OCI-LY7 (cell line): ENCODE data around the gene SOD3. TPM values are rescaled to one million over a fixed set of nuclear protein-coding genes. Genes with fewer than 3 reads are reported as not detected.

Experiments
- BruUV-seq: library from RNA; stranded (reverse); fragments of 400-500 nt; replicated peaks from 2 replicates; lab custom pipeline; 2021; lab: Mats Ljungman, UMichigan
- CTCF ChIA-PET: fragments of 300-600 bp; sonication (Branson Sonifier 250); formaldehyde crosslinking; loops from one replicate; lab custom pipeline; 2022; ENCODE audit warnings: antibody characterized with exemption; ENCODE audit not compliant: unreplicated experiment; lab: Charles Lee
- POLR2A ChIA-PET: fragments of 300-600 bp; sonication (Branson Sonifier 250); formaldehyde crosslinking; loops from one replicate; lab custom pipeline; 2022; ENCODE audit warnings: antibody characterized with exemption; lab: Charles Lee
- DNase-seq: peaks from one replicate; pipeline ENCODE4 v3.0.0-alpha.2; 2015; ENCODE audit warnings: low spot score
- H2AFZ ChIP-seq: fragments of 200-600 bp; sonication (generic), shearing (Covaris generic); 2 replicates; pipeline ENCODE4 v1.6.1; 2014; ENCODE audit warnings: mild to moderate bottlenecking, antibody characterized with exemption, low read length, moderate library complexity
- H3K27ac ChIP-seq: fragments of 200-600 bp; sonication (generic); 2 replicates; pipeline ENCODE4 v1.5.1; 2014; ENCODE audit warnings: mixed run types, low read depth, mild to moderate bottlenecking, moderate library complexity, low read length, inconsistent platforms; ENCODE audit not compliant: poor library complexity, severe bottlenecking
- H3K36me3 ChIP-seq: fragments of 200-600 bp; sonication (generic); 2 replicates; pipeline ENCODE4 v1.6.1; 2014; ENCODE audit warnings: mild to moderate bottlenecking, antibody characterized with exemption, low read length, moderate library complexity, mixed read lengths; ENCODE audit not compliant: insufficient read depth
- H3K4me1 ChIP-seq: fragments of 200-600 bp; sonication (generic); 2 replicates; pipeline ENCODE4 v1.5.1; 2014; ENCODE audit warnings: mild to moderate bottlenecking, low read length; ENCODE audit not compliant: insufficient read depth, poor library complexity, severe bottlenecking
- H3K4me2 ChIP-seq: fragments of 200-600 bp; sonication (generic); 2 replicates; pipeline ENCODE4 v1.6.1; 2014; ENCODE audit warnings: mild to moderate bottlenecking, low read length
- H3K4me3 ChIP-seq: fragments of 200-600 bp; sonication (generic); 2 replicates; pipeline ENCODE4 v1.5.1; 2014; ENCODE audit warnings: mild to moderate bottlenecking, low read depth, low read length; ENCODE audit not compliant: poor library complexity, severe bottlenecking
- H3K79me2 ChIP-seq: fragments of 200-600 bp; sonication (generic); 2 replicates; pipeline ENCODE4 v1.6.1; 2016; ENCODE audit warnings: low read depth, mild to moderate bottlenecking, low read length, moderate library complexity, mixed read lengths; ENCODE audit not compliant: insufficient read depth
- H3K9me2 ChIP-seq: fragments of 200-600 bp; sonication (generic); 2 replicates; pipeline ENCODE4 v1.6.1; 2016; ENCODE audit warnings: mild to moderate bottlenecking, low read length, mixed read lengths; ENCODE audit not compliant: insufficient read depth
- H3K9me3 ChIP-seq: fragments of 200-600 bp; sonication (generic); 2 replicates; pipeline ENCODE4 v1.6.1; 2014; ENCODE audit warnings: mild to moderate bottlenecking, mixed run types, low read length, mixed read lengths
- H4K20me1 ChIP-seq: fragments of 200-600 bp; sonication (generic); 2 replicates; pipeline ENCODE4 v1.6.1; 2014; ENCODE audit warnings: mild to moderate bottlenecking, antibody characterized with exemption, low read length, moderate library complexity, mixed read lengths; ENCODE audit not compliant: insufficient read depth
- CTCF ChIP-seq: fragments of 200-600 bp; sonication (generic); conservative IDR thresholded peaks from 2 replicates; pipeline ENCODE4 v1.5.1; 2014; ENCODE audit warnings: mild to moderate bottlenecking, antibody characterized with exemption, low read length, moderate library complexity, mixed read lengths
- EZH2phosphoT487 ChIP-seq: fragments of 200-600 bp; sonication (generic); IDR thresholded peaks from 2 replicates; pipeline ENCODE4 v1.6.1; 2018; ENCODE audit warnings: low read depth, borderline replicate concordance, mild to moderate bottlenecking, mixed run types, antibody characterized with exemption, low read length, moderate library complexity, mixed read lengths
- intact Hi-C: fragments of 100-400 bp; cut with micrococcal nuclease; formaldehyde crosslinking; loops from one replicate; pipeline ENCODE4 v1.10.0; 2022; ENCODE audit not compliant: unreplicated experiment
- total RNA-seq, 2 experiments: library from RNA; depleted of rRNA in 1 of 2; stranded (reverse); fragments of >200 nt in 1 of 2; shearing (Covaris generic) in 1 of 2; gene quantifications; 2 replicates each; pipeline ENCODE4 v1.2.3, GENCODE V29; 2014 to 2022

SOD3 gene
- total RNA-seq, 2 experiments from 2014 or later = not detected

- H4K20me1 ChIP-seq = no peaks in the 10 kb centered on the region
- no peaks in the 10 kb centered on the region for H3K9me3 ChIP-seq
- DNase-seq = no peak
- POLR2A ChIA-PET = no interaction called here
- H3K4me2 ChIP-seq = no peak overlapping the region
- H3K36me3 ChIP-seq = no peaks in the 10 kb centered on the region
- H2AFZ ChIP-seq = no peak overlapping the region
- no peaks in the 10 kb centered on the region for H3K79me2 ChIP-seq
- H3K4me3 ChIP-seq = no peak overlapping the region
- no peaks in the 10 kb centered on the region for H3K9me2 ChIP-seq
- no peaks in the 10 kb centered on the region for H3K4me1 ChIP-seq
- intact Hi-C loops = no loop called here
- CTCF ChIA-PET = no interaction called here
- no TSS peak for BruUV-seq
- TF ChIP-seq EZH2phosphoT487 (no peak), CTCF (no peak)
- H3K27ac ChIP-seq = no peak overlapping the region
These were observed 24.1 kb upstream of the SOD3 start for GRCh38 chr4:24771241-24771640.

GRCh38 chr4:24772061-24772705 lies 23.2 kb upstream of the SOD3 start:
- no peaks in the 10 kb centered on the region for H3K79me2 ChIP-seq
- no TSS peak for BruUV-seq

More at GRCh38 chr4:24772061-24772705, 23.2 kb upstream of the SOD3 start:
- no peak overlapping the region for H2AFZ ChIP-seq
- TF ChIP-seq EZH2phosphoT487 (no peak), CTCF (no peak)
- no peak overlapping the region for H3K4me2 ChIP-seq
- H3K4me1 ChIP-seq = no peaks in the 10 kb centered on the region
- DNase-seq = no peak
- H3K9me3 ChIP-seq = no peaks in the 10 kb centered on the region
- ChIA-PET CTCF (no interaction called here), POLR2A (no interaction called here)
- no peaks in the 10 kb centered on the region for H4K20me1 ChIP-seq
- no peaks in the 10 kb centered on the region for H3K36me3 ChIP-seq
- H3K27ac ChIP-seq = no peak overlapping the region
- intact Hi-C loops = no loop called here
- no peak overlapping the region for H3K4me3 ChIP-seq
- H3K9me2 ChIP-seq = no peaks in the 10 kb centered on the region
